ENCODE results near the gene PRRC2B. TPM values are rescaled to one million over a fixed set of nuclear protein-coding genes. Genes with fewer than 3 reads are reported as not detected.

The PRRC2B gene
- total and polyA plus RNA-seq, 2 of the 13 experiments (the other 11 are each of a cell fraction or from before 2014, with no cell fraction given) = 20.8 to 37.4 TPM

- TF ChIP-seq ZNF343 (CRISPR knock-in tag; IDR thresholded peaks at IDR 0.05) (peak; percentile 2; the same call in 1 of the 2 replicates), CCAR2 (optimal IDR thresholded peaks at IDR 0.05; ENCODE audit: low read depth, low read length) (no peak), KLF13 (CRISPR knock-in tag; IDR thresholded peaks at IDR 0.05) (no peak), RCOR2 (CRISPR knock-in tag; IDR thresholded peaks at IDR 0.05) (no peak), SRSF9 (IDR thresholded peaks at IDR 0.05; ENCODE audit: borderline replicate concordance, insufficient read depth, low read depth, low read length, poor library complexity, severe bottlenecking) (no peak), ZNF670 (CRISPR knock-in tag; IDR thresholded peaks at IDR 0.05; ENCODE audit: borderline replicate concordance) (0 out of 2 replicates have a peak, but pooled peaks have one; percentile 8), MYPOP (CRISPR knock-in tag; IDR thresholded peaks at IDR 0.05) (no peak), IKZF5 (CRISPR knock-in tag; IDR thresholded peaks at IDR 0.05) (no peak), RAD21 (CRISPR knock-in tag; IDR thresholded peaks at IDR 0.05) (no peak), KLF12 (CRISPR knock-in tag; IDR thresholded peaks at IDR 0.05; ENCODE audit: borderline replicate concordance) (0 out of 2 replicates have a peak, but pooled peaks have one; percentile 25)
Measured at GRCh38 chr9:131503626-131504465, 110.0 kb downstream of the PRRC2B start (continued).

- in situ Hi-C loops (cut with HindIII; ENCODE audit: extremely low pct_ligation_motif_present, low pct_unique_long_range_greater_than_20kb) = no loop called here
- no peaks in the 10 kb centered on the region; a peak in 1 of 5 replicates for H3K27me3 ChIP-seq (ENCODE audit: control insufficient read depth in 1 of 2, insufficient read depth in 2 of 2, low read length in 2 of 2)
- no peak for ATAC-seq
- peaks cover 33% of the 10 kb centered on the region for H3K4me1 ChIP-seq (ENCODE audit: insufficient read depth, low read length)
- ChIA-PET POLR2A (no interaction called here), CTCF (ENCODE audit: low intra/inter-chr PET ratio, low total read pairs) (no interaction called here)
- intact Hi-C loops (cut with micrococcal nuclease; ENCODE audit: unreplicated experiment) = no loop called here
- no peak for DNase-seq (ENCODE audit: low spot score)
- H3K9me3 ChIP-seq (ENCODE audit: low read length) = no peaks in the 10 kb centered on the region
- WGBS (ENCODE audit: low lambda C conversion rate) = 96% methylated on average over 8 of the region's 8 CpGs
- H3K27ac ChIP-seq (ENCODE audit: extremely low read length, insufficient read depth, low read length) = no peak overlapping the region
- H2AFZ ChIP-seq (ENCODE audit: low read length) = no peak overlapping the region
- FAIRE-seq = no peak
- H3K4me3 ChIP-seq (replicated peaks in 1 of 3; ENCODE audit: insufficient read depth in 1 of 3, low read depth in 2 of 3, low read length in 3 of 3) = no peak overlapping the region
- H3K79me2 ChIP-seq (ENCODE audit: insufficient read depth, low read length) = peaks cover 2% of the 10 kb centered on the region
- no peak overlapping the region for H3K4me2 ChIP-seq (ENCODE audit: low read depth, low read length)
- no peak overlapping the region for H3K9ac ChIP-seq (ENCODE audit: insufficient read depth, low read depth, low read length)
- no peaks in the 10 kb centered on the region for H4K20me1 ChIP-seq (ENCODE audit: insufficient read depth, low read length)
- no TSS peak for BruUV-seq (replicated peaks)
- H3K36me3 ChIP-seq (replicated peaks in 1 of 2; ENCODE audit: control insufficient read depth in 1 of 2, insufficient read depth in 2 of 2, low read length in 2 of 2) = peaks cover 4 to 6% of the 10 kb centered on the region in 2 experiments; a peak in 3 of 5 replicates
- TF ChIP-seq ZFP37 (CRISPR knock-in tag; IDR thresholded peaks at IDR 0.05; ENCODE audit: borderline replicate concordance) (no peak), KIAA2018 (CRISPR knock-in tag; IDR thresholded peaks at IDR 0.05; ENCODE audit: borderline replicate concordance) (no peak)
Measured at GRCh38 chr9:131505012-131505411, 111.1 kb downstream of the PRRC2B start.
